CD4-positive, alpha-beta T cell treated with Interleukin-15 for 1 hour (primary cell): ENCODE measurements around the gene MBD3L3.
"Not testable (repeated sequence)": the region's sequence is repeated elsewhere in the genome, so short reads cannot be mapped to it uniquely, and the experiment has no call there.

Source experiments
- DNase-seq: peaks from one replicate; pipeline ENCODE4 v3.0.0-alpha.2; 2020

The MBD3L3 gene

GRCh38 chr19:7058576-7058975 is at the start of gene MBD3L3:
MBD3L3 (minus strand) TSS chr19:7058676; CDS start chr19:7058605, 71 bp downstream.
- not testable (repeated sequence) for DNase-seq

DNA sequence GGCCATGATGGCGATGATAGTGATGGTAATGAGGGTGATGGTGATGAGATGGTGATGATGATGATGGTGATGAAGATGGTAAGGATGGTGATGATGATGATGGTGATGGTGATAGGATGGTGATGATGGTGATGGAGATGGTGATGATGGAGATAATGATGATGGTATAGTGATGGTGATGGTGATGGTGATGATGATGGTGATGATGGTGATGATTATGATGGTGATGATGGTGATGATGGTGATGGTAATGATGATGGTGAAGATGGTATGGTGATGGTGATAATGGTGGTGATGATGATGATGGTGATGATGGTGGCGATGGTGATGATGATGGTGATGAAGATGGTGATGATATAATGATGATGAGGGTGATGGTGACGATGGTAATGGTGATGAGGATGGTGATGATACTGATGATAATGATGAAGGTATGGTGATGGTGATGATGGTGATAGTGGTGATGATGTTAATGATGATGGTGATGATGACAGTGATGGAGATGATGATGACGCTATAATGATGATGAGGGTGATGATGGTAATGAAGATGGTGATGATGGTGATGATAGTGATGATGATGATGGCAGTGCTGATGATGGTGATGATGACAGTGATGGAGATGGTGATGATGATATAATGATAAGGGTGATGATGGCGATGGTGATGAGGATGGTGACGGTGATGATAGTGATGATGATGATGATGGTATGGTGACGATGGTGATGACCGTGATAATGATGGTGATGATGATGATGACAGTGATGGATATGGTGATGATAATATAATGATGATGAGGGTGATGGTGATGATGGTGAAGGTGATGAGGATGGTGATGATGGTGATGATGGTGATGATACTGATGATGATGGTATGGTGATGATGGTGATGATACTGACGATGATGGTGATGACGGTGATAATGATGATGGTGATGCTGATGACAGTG is 48.5 kb upstream of the MBD3L3 start:
- DNase-seq: no peak

- no peak for DNase-seq
Observed at GRCh38 chr19:7104747-7105447, 46.4 kb upstream of the MBD3L3 start.

DNA sequence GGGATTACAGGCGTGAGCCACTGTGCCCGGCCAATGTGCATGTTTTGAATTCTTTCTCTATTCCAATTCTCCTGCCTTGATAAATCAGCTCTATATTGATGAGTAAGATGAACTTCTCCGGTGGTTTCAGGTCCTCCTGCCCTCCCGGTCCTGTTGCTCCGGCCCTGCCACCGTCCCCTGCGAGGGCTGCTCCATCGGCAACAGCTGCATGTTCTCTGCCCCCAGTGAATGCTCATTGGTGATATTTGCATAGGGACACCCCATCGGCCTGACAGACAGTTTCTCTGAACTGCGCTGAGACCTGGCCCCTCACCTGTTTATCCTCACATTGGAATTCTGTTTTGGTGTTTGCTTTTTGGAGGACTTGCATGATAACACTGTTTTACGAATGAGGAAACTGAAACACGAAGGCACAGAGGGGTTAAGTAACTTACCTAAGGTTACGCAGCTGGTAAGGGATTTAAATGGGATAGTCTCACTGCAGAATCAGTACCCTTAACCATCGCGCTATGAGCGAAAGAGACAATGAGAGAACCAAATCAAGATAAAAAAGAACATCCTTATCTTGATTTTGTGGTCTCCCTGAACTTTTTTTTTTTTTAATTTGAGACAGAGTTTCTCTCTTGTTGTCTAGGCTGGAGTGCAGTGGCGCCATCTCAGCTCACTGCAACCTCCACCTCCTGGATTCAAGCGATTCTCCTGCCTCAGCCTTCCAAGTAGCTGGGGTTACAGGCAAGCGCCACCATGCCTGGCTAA is 43.2 kb upstream of the MBD3L3 start:
- no peak for DNase-seq

GRCh38 chr19:7099597-7099921 is 41.1 kb upstream of the MBD3L3 start:
- no peak for DNase-seq

DNA sequence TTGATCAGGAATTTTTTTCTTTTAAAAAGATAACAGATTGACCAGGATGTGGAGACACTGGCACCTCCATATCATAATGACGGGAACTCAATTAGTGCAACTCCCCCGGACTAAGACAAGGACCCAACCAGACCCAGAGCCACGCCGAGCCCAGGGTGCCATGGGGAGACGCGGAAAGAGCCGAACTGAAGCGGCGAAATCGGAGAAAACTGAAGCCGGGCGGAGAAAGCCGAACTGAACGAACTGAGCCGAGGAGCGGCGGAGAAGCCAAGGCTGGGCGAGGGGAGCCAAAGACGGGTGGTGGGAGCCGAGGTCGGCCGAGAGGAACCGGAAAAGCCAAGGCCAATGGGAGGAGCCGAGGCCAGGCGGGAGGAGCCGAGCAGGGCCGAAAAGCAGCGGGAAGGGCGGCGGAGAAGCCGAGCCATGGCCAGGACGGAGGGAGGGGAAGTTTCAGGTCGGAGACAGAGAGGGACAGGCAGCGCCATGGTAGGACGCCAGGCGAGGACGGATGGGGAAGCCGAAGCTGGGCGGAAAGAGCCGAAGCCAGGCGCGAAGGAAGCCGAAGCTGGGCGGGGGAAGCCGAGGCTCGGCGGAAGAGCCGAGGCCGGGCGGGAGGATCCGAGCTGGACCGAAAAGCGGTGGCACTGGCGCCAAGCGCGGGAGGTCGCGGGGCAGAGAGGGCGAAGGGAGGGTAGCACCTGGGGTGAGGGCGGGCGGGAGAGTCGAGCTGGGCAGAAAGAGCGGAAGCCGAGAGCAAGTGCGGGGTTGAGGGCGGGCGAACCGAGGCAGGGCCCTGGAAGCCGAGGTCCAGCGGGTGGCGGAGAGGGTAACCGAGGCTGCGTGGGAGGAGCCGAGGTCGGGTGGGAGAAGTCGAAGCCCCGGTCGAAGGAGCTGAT is 40.5 kb upstream of the MBD3L3 start:
- peak; percentile 90 for DNase-seq

DNA sequence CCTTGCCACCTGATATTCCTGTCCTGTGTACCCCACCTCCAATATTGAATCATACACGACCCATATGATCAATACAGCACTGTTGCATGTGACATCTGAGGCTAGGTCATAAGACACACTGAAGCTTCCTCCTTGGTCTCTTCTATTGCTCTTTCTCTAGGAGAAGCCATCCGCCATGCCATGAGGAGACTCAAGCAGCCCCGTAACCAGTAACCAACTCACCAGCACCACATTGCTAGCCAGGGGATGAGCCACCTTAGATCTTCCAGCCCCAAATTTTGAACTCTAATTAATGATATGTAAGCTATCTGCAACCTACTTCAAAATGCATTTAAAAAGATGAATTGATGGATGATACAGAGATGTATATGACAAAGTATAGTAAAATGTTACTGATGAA is 39.6 kb upstream of the MBD3L3 start:
- no peak for DNase-seq

GRCh38 chr19:7088999-7089398 is 30.5 kb upstream of the MBD3L3 start:
- no peak for DNase-seq

DNA sequence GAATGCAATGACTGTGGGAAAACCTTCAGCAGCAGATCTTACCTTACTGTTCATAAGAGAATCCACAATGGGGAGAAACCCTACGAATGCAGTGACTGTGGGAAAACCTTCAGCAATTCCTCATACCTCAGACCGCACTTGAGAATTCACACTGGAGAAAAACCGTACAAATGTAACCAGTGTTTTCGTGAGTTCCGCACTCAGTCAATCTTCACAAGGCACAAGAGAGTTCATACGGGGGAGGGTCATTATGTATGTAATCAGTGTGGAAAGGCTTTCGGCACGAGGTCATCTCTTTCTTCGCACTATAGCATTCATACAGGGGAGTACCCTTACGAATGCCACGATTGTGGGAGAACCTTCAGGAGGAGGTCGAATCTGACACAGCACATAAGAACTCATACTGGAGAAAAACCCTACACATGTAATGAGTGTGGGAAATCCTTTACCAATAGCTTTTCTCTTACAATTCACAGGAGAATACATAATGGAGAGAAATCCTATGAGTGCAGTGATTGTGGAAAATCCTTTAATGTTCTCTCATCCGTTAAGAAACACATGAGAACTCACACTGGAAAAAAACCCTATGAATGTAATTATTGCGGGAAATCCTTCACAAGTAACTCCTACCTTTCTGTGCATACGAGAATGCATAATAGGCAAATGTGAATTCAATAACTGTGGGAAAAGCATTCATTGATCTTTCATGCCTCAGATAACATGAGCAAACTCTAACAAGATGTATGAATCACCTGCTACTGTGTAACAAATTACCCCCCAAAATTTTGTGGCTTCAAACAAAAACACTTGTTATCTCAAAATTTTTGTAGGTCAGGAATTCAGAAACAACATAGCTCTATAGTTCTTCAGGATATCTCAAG is 24.8 kb upstream of the MBD3L3 start:
- no peak for DNase-seq

DNA sequence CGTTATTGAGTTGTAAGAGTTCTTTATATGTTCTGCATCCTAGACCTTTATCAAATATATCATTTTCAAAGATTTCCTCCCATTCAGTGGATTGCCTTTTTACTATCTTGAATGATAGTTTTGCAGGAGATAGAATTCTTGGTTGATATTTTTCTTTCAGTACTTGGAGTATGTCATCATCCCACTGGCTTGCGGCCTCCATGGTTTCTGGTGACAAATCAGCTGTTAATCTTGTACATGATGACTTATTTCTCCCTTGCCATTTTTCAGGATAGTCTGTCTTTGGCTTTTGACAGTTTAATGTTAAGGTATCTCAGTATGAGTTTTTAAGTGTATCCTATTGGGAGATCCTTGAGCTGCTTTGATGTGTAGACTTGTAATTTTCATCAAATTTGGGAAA is 19.5 kb upstream of the MBD3L3 start:
- DNase-seq: no peak

DNA sequence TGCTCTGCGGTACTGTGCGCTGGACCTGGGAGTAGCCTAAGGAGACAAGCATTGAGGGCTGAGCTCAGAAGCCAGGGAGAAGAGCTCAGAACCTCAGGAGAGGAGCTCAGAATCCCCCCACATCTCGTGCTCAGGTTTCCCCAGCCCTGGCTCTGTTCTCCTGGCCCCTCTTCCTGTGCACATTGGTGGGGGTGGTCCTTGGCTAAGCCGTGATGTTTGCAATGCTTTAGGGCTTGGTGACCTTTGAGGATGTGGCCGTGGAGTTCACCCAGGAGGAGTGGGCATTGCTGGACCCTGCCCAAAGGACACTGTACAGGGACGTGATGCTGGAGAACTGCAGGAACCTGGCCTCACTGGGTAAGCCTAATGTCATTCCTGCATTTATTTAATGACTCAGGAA is 17.7 kb upstream of the MBD3L3 start:
- no peak for DNase-seq

- DNase-seq: no peak
Observed at GRCh38 chr19:7074705-7075282, 16.3 kb upstream of the MBD3L3 start.

DNA sequence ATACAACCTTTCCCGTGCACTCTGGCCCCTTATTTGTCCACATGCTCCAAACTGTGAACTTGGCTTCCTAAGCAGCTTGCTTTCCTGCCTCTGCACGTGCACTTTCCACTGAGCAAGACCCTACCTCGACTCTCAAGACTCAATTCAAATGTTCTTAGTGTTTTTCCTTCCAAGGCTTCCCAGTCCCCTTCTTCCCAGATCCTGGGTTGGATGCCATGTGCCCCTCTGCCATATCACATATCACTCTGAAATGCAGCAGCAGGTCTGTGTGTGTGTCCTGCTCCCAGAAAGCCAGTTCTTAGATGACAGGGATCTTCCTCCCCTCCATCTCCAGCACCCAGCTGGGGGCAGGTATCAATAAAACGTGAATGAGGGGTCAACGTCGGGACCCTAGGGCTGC is 14.1 kb upstream of the MBD3L3 start:
- DNase-seq: no peak

- DNase-seq: no peak
Observed at GRCh38 chr19:7069904-7070226, 11.4 kb upstream of the MBD3L3 start.

- DNase-seq: peak; percentile 98
Observed at GRCh38 chr19:7069042-7069903, 10.8 kb upstream of the MBD3L3 start, which contains the start of gene ZNF557. ZNF557 (plus strand) TSS chr19:7069703; CDS start chr19:7075075, 5,372 bp downstream.

DNA sequence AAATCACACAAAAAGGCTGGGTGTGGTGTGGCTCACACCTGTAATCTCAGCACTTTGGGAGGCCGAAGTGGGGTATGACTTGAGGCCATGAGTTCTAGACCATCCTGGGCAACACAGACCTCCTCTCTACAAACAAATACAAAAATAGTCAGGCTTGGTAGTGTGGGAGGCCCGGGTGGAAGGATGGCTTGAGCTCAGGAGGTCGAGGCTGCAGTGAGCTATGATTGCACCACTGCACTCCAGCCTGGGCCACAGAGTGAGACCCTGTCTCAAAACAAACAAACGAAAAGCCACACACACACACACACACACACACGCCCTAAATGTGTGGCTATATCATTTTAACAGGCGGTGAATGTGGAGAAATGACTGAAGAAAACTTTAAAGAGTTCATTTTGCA is 10.1 kb upstream of the MBD3L3 start:
- no peak for DNase-seq

DNA sequence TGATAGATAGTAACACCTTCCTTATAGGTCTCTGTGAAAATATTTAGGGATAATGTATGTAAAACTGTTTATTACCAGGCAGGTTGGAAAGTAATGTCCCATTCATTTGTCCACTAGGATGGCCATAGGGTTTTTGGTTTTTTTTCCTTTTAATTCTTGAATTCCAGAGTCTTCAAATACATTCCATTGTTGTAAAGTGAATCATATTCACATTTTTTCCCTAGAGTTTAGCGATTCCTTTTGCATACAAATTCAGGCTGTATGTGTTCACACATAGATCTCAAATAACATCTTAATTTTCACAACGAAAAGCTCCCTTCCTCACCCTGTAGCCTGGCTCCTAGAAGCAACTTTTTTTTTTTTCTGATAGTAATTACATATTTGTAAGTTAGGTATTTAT is 9.2 kb upstream of the MBD3L3 start:
- DNase-seq: no peak

DNA sequence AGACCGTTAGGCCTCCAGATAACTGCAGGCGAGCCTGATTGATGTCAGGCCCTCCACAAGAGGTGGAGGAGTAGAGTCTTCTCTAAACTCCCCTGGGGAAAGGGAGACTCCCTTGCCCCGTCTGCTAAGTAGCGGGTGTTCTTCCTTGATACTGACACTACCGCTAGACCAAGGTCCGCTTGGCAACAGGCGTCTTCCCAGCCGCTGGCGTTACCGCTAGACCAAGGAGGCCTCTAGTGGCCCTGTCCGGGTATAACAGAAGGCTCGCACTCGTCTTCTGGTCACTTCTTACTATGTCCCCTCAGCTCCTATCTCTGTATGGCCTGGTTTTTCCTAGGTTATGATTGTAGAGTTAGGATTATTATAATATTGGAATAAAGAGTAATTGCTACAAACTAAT is 8.6 kb upstream of the MBD3L3 start:
- DNase-seq: not testable (repeated sequence)

- no peak for DNase-seq
Observed at GRCh38 chr19:7063764-7064418, 5.4 kb upstream of the MBD3L3 start.

DNA sequence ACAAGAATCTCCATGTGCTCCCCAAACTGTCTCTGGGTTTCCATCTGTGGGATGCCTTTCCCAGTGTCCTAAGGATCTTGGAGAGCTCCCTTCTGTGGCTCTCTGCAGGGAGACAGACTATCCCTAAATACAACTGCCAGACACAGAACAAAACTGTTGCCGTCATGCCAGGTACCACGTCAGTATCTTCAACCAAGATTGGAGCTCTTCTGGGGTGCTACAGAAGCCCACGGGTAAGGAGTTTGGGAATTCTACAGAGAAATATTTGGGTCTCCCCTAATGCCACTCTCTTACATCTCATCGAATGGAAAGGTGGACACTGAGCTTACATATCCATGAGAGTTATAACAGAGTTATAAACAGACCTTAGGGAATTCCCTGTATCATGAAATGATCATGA is 4.9 kb upstream of the MBD3L3 start:
- no peak for DNase-seq
